Ishikawa (cell line): ENCODE results near the gene FZR1.

ENCODE experiments used
- CEBPB ChIP-seq: IDR thresholded peaks from 2 replicates; pipeline ENCODE4 v1.6.1; 2012
- CREB1 ChIP-seq: IDR thresholded peaks from 2 replicates; pipeline ENCODE4 v1.6.1; 2012; ENCODE audit warnings: low read depth
- EP300 ChIP-seq: IDR thresholded peaks from 2 replicates; pipeline ENCODE4 v1.6.1; 2012; ENCODE audit warnings: borderline replicate concordance
- FOXM1 ChIP-seq: IDR thresholded peaks from 2 replicates; pipeline ENCODE4 v1.6.1; 2012; ENCODE audit warnings: low read depth, borderline replicate concordance
- MAX ChIP-seq: IDR thresholded peaks from 2 replicates; pipeline ENCODE4 v1.6.1; 2012
- RAD21 ChIP-seq: IDR thresholded peaks from 2 replicates; pipeline ENCODE4 v1.6.1; 2012; ENCODE audit warnings: low read depth
- REST ChIP-seq: IDR thresholded peaks from 2 replicates; pipeline ENCODE4 v1.6.1; 2012; ENCODE audit warnings: low read depth, mild to moderate bottlenecking
- TAF1 ChIP-seq: IDR thresholded peaks from 2 replicates; pipeline ENCODE4 v1.6.1; 2012; ENCODE audit warnings: low read depth, mild to moderate bottlenecking
- TCF12 ChIP-seq: IDR thresholded peaks from 2 replicates; pipeline ENCODE4 v1.6.1; 2012; ENCODE audit warnings: low read depth
- TEAD4 ChIP-seq: IDR thresholded peaks from 2 replicates; pipeline ENCODE4 v1.6.1; 2012
- USF1 ChIP-seq: IDR thresholded peaks from 2 replicates; pipeline ENCODE4 v1.6.1; 2012
- YY1 ChIP-seq: IDR thresholded peaks from 2 replicates; pipeline ENCODE4 v1.6.1; 2012; ENCODE audit warnings: low read depth
- ZBTB7A ChIP-seq: IDR thresholded peaks from 2 replicates; pipeline ENCODE4 v1.6.1; 2012; ENCODE audit warnings: low read depth

GRCh38 chr19:3501780-3502179 lies 4.3 kb upstream of the FZR1 start:
- TF ChIP-seq CEBPB (no peak), TAF1 (no peak), MAX (no peak), EP300 (no peak), REST (no peak), USF1 (no peak), YY1 (no peak), RAD21 (no peak), FOXM1 (no peak), CREB1 (no peak), TEAD4 (no peak), TCF12 (no peak), ZBTB7A (no peak)
